Heart right ventricle (tissue), 16 donors: Measurements from ENCODE around the gene GHDC. TPM values are rescaled to one million over a fixed set of nuclear protein-coding genes. Genes with fewer than 3 reads are reported as not detected.
"Not testable (repeated sequence)": the region's sequence is repeated elsewhere in the genome, so short reads cannot be mapped to it uniquely, and the experiment has no call there.

Experiments
- ATAC-seq, 8 donors: fragments of 200-7000 bp; cut with Tn5 transposase; one replicate each; pipeline ENCODE4 v1.9.1; 2020; ENCODE audit warnings: mild to moderate bottlenecking in 8 of 8, moderate library complexity in 8 of 8, moderate number of reproducible peaks in 1 of 8
- DNase-seq, 2 donors: peaks; one replicate each; pipeline ENCODE4 v3.0.0-alpha.2; 2020
- H3K27ac ChIP-seq, 10 donors: fragments of 200-600 bp; sonication (generic) in 2 of 10; one replicate each; pipeline versions ENCODE4 v1.5.0 to v1.8.0; 2020 to 2022; ENCODE audit warnings: mild to moderate bottlenecking in 3 of 10
- H3K27me3 ChIP-seq, 7 donors: fragments of 200-600 bp; one replicate each; pipeline ENCODE4 v1.8.0; 2021 to 2022; ENCODE audit warnings: mild to moderate bottlenecking in 2 of 7
- H3K36me3 ChIP-seq, 9 donors: fragments of 200-600 bp; sonication (generic) in 1 of 9; one replicate each; pipeline versions ENCODE4 v1.5.0 to v1.8.0; 2020 to 2022; ENCODE audit warnings: mild to moderate bottlenecking in 2 of 9
- H3K4me1 ChIP-seq, 9 donors: fragments of 200-600 bp; sonication (generic) in 1 of 9; one replicate each; pipeline versions ENCODE4 v1.5.0 to v1.8.0; 2020 to 2022; ENCODE audit warnings: mild to moderate bottlenecking in 4 of 9
- H3K4me3 ChIP-seq, 10 donors: fragments of 200-600 bp; sonication (generic) in 2 of 10; one replicate each; pipeline versions ENCODE4 v1.5.0 to v1.8.0; 2020 to 2022; ENCODE audit warnings: mild to moderate bottlenecking in 7 of 10, moderate library complexity in 2 of 10
- H3K9me3 ChIP-seq, 11 donors: fragments of 200-600 bp in 10 of 11; sonication (generic) in 2 of 11; one replicate each; pipeline versions ENCODE4 v1.5.0 to v1.8.0; 2013 to 2022; ENCODE audit warnings: mild to moderate bottlenecking in 2 of 11, control low read depth in 1 of 11, moderate library complexity in 1 of 11
- WGBS, 2 donors: extraction: QIAGEN DNeasy Blood & Tissue Kit; methylation state at CpG; one replicate each; pipeline ENCODE4 v1.1.7; 2013; ENCODE audit warnings: inconsistent platforms in 1 of 2; 5-methylcytosine and 5-hydroxymethylcytosine counted together
- intact Hi-C, 10 donors: fragments of 100-400 bp; cut with DNase I; formaldehyde crosslinking; loops; one replicate each; pipeline versions ENCODE4 v1.11.1 to v1.14.2; 2022
- long read RNA-seq, 3 donors: library from polyadenylated mRNA; unstranded; transcript quantifications; one replicate each; pipeline ENCODE4 v2.0.0, GENCODE V29; 2020 to 2021
- polyA plus RNA-seq, 2 donors: library from polyadenylated mRNA; stranded (reverse); fragments of 200-250 nt; gene quantifications; one replicate each; pipeline ENCODE4 v1.2.3, GENCODE V29; 2013
- total RNA-seq, 10 donors: library from RNA; stranded (reverse); fragmentation: NEBNext Ultra II Directional in 3 of 10; extraction: Animal tissue kit (Norgen Biotek cat#: 25700) in 3 of 10; gene quantifications; one replicate each; pipeline versions ENCODE4 v1.2.1 to v1.2.4, GENCODE V29; 2021 to 2023
- TF ChIP-seq, protein P1 (sequence below), 9 donors: fragments of 200-600 bp; sonication (generic) in 2 of 9; IDR thresholded peaks; one replicate each; pipeline versions ENCODE4 v1.5.0 to v1.8.0; 2021 to 2022; ENCODE audit warnings: antibody characterized with exemption in 9 of 9, mild to moderate bottlenecking in 5 of 9, moderate library complexity in 1 of 9
- donor health status: Arrhythmogenic right ventricular cardiomyopathy.
- donor health status: ischemic (EF 13 %, LVEDD 7.1; RV severe dilation, severe dysfunction).
- donor health status: healthy with polysubstance abuse.
- donor health status: DM: no; HTN: yes; CAD: no.
- donor health status: DM: no; HTN: no; CAD: no.
- donor health status: ischemic (EF 25% LVEDD 6.9; RV normal size, moderate dysfunction).
- donor health status: ischemic (EF 25% LVEDD 5.7; RV mildly dilated, moderate dysfunction).
- donor health status: healthy.
- donor health status: DM: yes; HTN: yes; CAD: no.
- donor health status: Ischemic cardiomyopathy.
- donor health status: ischemic (EF 35%, LVEDD 5.7; RV mildly dilated, moderate dysfunction).
- donor health status: nonischemic (EF 11% LVEDD 7.7; RV severe dilation, severe dysfunction).
- donor health status: DM: yes; HTN: yes; CAD: no.
- donor health status: PGD.
- donor health status: ischemic (EF 29% LVEDD 5.4; RV normal size, mild dysfunction).
- donor health status: nonischemic (EF 23%, LVEDD 6.1; RV moderate dilation, normal function).

Gene GHDC, protein sequence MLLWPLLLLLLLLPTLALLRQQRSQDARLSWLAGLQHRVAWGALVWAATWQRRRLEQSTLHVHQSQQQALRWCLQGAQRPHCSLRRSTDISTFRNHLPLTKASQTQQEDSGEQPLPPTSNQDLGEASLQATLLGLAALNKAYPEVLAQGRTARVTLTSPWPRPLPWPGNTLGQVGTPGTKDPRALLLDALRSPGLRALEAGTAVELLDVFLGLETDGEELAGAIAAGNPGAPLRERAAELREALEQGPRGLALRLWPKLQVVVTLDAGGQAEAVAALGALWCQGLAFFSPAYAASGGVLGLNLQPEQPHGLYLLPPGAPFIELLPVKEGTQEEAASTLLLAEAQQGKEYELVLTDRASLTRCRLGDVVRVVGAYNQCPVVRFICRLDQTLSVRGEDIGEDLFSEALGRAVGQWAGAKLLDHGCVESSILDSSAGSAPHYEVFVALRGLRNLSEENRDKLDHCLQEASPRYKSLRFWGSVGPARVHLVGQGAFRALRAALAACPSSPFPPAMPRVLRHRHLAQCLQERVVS
- total RNA-seq (10 to 100 TPM in 2 of 10 donors, 1 to 10 TPM in 8; 4.6 to 11.5 (median 6.2) TPM), polyA plus RNA-seq (10 to 100 TPM in 1 of 2 donors, 1 to 10 TPM in 1; 7.0 to 10.1 TPM)
- long read RNA-seq, donor 1, partial matches to known transcripts = 7 of 12 reads
- long read RNA-seq, donor 1, other reads (novel, unspliced or antisense) = 3 of 12 reads
- long read RNA-seq, donor 2, partial matches to known transcripts = 21 of 23 reads
- long read RNA-seq, donor 2, other reads (novel, unspliced or antisense) = 0 of 23 reads
- long read RNA-seq, donor 3, partial matches to known transcripts = 12 of 12 reads
- long read RNA-seq, donor 3, other reads (novel, unspliced or antisense) = 0 of 12 reads

DNA sequence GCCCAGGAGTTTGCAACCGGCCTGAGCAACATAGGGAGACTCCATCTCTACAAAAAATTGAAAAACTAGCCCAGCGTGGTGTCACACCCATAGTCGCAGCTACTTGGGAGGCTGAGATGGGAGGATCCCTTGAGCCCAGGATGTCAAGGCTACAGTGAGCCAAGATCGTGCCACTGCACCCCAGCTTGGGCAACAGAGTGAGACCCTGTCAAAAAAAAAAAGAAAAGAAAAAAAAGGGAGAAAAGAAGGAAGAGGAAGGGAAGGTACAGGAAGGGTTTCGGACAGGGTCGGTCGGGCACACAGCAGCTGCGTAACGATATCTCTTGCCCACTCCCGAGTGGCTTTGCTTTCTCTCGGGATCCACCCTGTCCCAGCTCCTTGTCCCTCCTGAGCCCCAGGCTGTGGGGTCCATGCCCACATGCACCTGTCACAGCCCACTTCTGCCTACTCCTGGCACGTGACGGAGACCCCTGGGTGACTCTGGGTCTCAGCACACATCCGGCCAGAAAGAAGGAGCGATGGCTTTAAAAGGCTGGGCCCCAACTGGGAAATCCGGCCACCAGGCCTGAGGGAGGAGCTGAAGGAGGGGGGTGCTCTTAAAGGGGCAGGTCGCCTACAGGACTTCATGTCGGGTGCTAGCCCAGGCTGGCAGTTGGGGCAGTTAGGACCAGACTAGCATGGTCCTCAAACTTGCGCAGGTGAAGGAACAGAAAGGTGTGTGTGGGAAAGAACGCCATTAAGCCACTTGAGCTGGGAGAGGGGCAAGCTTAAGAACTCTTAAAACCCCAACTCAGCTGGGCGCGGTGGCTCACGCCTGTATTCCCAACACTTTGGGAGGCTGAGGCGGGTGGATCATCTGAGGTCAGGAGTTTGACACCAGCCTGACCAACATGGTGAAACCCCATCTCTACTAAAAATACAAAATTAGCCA lies at the start of gene GHDC:
Gene GHDC (minus strand): TSS at position 526 of the 931 bp plus-strand sequence. CDS start 913 bp downstream, outside the sequence.
- TF ChIP-seq, protein P1, sequence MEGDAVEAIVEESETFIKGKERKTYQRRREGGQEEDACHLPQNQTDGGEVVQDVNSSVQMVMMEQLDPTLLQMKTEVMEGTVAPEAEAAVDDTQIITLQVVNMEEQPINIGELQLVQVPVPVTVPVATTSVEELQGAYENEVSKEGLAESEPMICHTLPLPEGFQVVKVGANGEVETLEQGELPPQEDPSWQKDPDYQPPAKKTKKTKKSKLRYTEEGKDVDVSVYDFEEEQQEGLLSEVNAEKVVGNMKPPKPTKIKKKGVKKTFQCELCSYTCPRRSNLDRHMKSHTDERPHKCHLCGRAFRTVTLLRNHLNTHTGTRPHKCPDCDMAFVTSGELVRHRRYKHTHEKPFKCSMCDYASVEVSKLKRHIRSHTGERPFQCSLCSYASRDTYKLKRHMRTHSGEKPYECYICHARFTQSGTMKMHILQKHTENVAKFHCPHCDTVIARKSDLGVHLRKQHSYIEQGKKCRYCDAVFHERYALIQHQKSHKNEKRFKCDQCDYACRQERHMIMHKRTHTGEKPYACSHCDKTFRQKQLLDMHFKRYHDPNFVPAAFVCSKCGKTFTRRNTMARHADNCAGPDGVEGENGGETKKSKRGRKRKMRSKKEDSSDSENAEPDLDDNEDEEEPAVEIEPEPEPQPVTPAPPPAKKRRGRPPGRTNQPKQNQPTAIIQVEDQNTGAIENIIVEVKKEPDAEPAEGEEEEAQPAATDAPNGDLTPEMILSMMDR (IDR thresholded peaks at IDR 0.05) = no peak
- H3K27me3 ChIP-seq = no peaks in the 10 kb centered on the region
- peaks cover 0 to 20% (median 0%) of the 10 kb centered on the region in 9 donors for H3K36me3 ChIP-seq
- WGBS, 2 donors = 29 to 34% methylated on average over 24 of the region's 24 CpGs
- H3K4me1 ChIP-seq = peaks cover 6 to 28% (median 16%) of the 10 kb centered on the region in 9 donors
- ATAC-seq (peak; percentile 89 to 97 (median 96)), DNase-seq (peak; percentile 80 to 88)
- peak within 1 kb of the TSS; percentile 12 to 93 (median 82) for H3K27ac ChIP-seq
- peak within 1 kb of the TSS; percentile 39 to 83 (median 64) for H3K4me3 ChIP-seq
- intact Hi-C loops = no loop called here
- no peaks in the 10 kb centered on the region for H3K9me3 ChIP-seq

DNA sequence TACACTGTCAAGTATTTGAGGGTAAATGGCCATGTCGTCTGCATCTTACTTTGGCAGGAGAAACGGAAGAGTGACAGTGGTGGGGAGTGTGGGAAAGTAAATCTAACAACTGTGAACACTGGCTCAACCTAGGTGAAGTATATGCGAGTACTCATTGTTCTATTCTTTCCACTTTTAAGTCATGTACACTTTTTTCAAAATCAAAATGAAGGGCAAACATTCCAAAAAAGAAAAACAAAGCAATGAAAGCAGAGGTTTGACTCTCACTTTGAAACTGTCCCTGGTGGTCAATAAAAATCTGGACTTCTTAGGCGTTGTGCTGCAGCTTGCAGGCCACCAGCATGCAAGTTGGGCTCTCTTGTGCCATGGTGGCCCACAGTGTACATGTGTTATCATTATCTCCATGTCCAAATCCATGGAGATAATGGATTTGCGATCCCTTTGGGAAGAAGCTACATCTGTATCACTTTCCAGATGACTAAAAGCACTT lies 49.2 kb upstream of the GHDC start:
- Histone ChIP-seq H3K4me1 (peaks cover 0 to 35% (median 17%) of the 10 kb centered on the region in 9 donors), H3K27ac (no peak overlapping the region), H3K4me3 (no peak overlapping the region), H3K27me3 (no peaks in the 10 kb centered on the region), H3K9me3 (no peaks in the 10 kb centered on the region), H3K36me3 (no peaks in the 10 kb centered on the region)
- TF ChIP-seq, protein P1 (IDR thresholded peaks at IDR 0.05) = no peak
- WGBS, 2 donors = 76 to 80% methylated on average over 5 of the region's 5 CpGs
- intact Hi-C loops = no loop called here
- ATAC-seq (no peak), DNase-seq (no peak)

DNA sequence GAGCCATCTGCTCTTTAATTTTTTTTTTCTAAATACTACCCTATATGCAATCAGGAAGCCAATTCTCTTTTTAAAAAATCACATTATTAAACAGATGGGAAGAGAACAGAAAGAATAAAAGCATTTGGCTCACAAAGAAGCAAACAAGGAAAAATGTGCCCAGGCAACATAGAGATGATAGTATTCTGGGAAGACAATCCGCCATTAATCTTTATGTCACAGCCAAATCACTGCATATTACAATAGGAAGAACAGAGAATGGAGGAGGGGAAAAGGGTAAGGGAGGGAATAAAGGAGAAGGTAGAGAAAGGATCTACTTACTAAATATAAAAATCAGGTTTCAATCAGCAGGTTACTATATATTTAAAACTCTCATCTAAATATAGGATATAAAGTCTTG lies 47.6 kb upstream of the GHDC start:
- Histone ChIP-seq H3K4me1 (peaks cover 0 to 25% (median 4%) of the 10 kb centered on the region in 9 donors), H3K4me3 (no peak overlapping the region), H3K9me3 (no peaks in the 10 kb centered on the region), H3K36me3 (no peaks in the 10 kb centered on the region), H3K27me3 (no peaks in the 10 kb centered on the region), H3K27ac (no peak overlapping the region)
- DNase-seq = no peak
- no peak for ATAC-seq
- intact Hi-C loops = no loop called here
- 93 to 100% methylated on average over 1 of the region's 1 CpG for WGBS, 2 donors
- TF ChIP-seq, protein P1 (IDR thresholded peaks at IDR 0.05) = no peak

DNA sequence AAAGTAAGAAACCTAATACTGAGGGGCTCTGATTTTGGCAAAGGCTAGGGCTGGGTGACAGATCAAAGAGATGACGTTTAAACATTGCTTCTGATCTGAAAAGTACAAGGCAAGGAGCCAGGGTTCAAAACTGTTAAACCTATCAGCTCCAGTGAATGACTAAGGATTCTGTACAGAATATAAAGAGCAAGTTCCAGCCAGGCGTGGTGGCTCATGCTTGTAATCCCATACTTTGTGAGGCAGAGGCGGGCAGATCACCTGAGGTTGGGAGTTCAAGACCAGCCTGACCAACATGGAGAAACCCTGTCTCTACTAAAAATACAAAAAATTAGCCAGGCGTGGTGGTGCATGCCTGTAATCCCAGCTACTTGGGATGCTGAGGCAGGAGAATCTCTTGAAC lies 46.6 kb upstream of the GHDC start:
- DNase-seq, H3K27me3 ChIP-seq, intact Hi-C loops, H3K4me3 ChIP-seq, H3K27ac ChIP-seq, ATAC-seq, H3K9me3 ChIP-seq, H3K36me3 ChIP-seq: not testable (repeated sequence)
- H3K4me1 ChIP-seq = peaks cover 0 to 14% (median 0%) of the 10 kb centered on the region in 9 donors
- 79 to 80% methylated on average over 4 of the region's 4 CpGs for WGBS, 2 donors
